HepG2 (cell line): Measurements from ENCODE around the gene SLC9A1. TPM values are rescaled to one million over a fixed set of nuclear protein-coding genes. Genes with fewer than 3 reads are reported as not detected.

Source experiments
- ATAC-seq: fragments of 200-7000 bp; cut with Tn5 transposase; 3 replicates; pipeline ENCODE4 v1.9.1; 2020; ENCODE audit warnings: mild to moderate bottlenecking, moderate library complexity
- BruUV-seq: library from RNA; stranded (reverse); fragments of 400-500 nt; replicated peaks from 2 replicates; lab custom pipeline; 2021; lab: Mats Ljungman, UMichigan
- CTCF ChIA-PET: fragments of 300-600 bp; formaldehyde crosslinking; extraction: SDS; loops from one replicate; lab custom pipeline; 2021; ENCODE audit warnings: low total read pairs, inconsistent platforms, low intra/inter-chr PET ratio; lab: Yijun Ruan, JAX
- POLR2A ChIA-PET: fragments of 350-600 bp; sonication (Branson Sonifier 250); formaldehyde crosslinking; loops from one replicate; lab custom pipeline; 2020; ENCODE audit warnings: antibody characterized with exemption, inconsistent platforms; lab: Yijun Ruan, JAX
- DNase-seq: peaks from one replicate; pipeline ENCODE4 v3.0.0-alpha.2; 2015; ENCODE audit warnings: low spot score
- FAIRE-seq: peaks from 3 replicates; lab custom pipeline; 2011; peaks lifted over from hg19 to GRCh38; lab: Jason Lieb, UNC
- H2AFZ ChIP-seq: one replicate; pipeline ENCODE4 v1.6.1; 2011; ENCODE audit warnings: low read length, inconsistent platforms
- H3K27ac ChIP-seq: fragments of 300-600 bp; 3 replicates; pipeline ENCODE4 v1.8.0; 2011; ENCODE audit warnings: mixed run types, mild to moderate bottlenecking, mixed read lengths, low read length, inconsistent platforms; ENCODE audit not compliant: insufficient read depth; ENCODE audit errors: extremely low read length
- H3K27me3 ChIP-seq, 2 experiments: fragments of 200-600 bp in 1 of 2; 2 replicates in 1 of 2; 3 replicates in 1 of 2; pipeline versions ENCODE4 v1.6.0 to v1.8.0; 2011; ENCODE audit warnings: low read length in 2 of 2, mild to moderate bottlenecking in 2 of 2, moderate library complexity in 2 of 2, inconsistent platforms in 1 of 2; ENCODE audit not compliant: insufficient read depth in 2 of 2, control insufficient read depth in 1 of 2
- H3K36me3 ChIP-seq, 2 experiments: fragments of 200-600 bp in 1 of 2; replicated peaks in 1 of 2; 2 replicates in 1 of 2; 3 replicates in 1 of 2; pipeline versions ENCODE4 v1.5.1 to v1.8.0; 2011; ENCODE audit warnings: low read length in 2 of 2, inconsistent platforms in 1 of 2; ENCODE audit not compliant: insufficient read depth in 2 of 2, control insufficient read depth in 1 of 2
- H3K4me1 ChIP-seq: 2 replicates; pipeline ENCODE4 v1.5.1; 2012; ENCODE audit warnings: low read length, inconsistent platforms; ENCODE audit not compliant: insufficient read depth
- H3K4me2 ChIP-seq: 2 replicates; pipeline ENCODE4 v1.6.0; 2011; ENCODE audit warnings: low read depth, low read length, inconsistent platforms
- H3K4me3 ChIP-seq, 3 experiments: fragments of 200-600 bp in 1 of 3; sonication (generic), shearing (Covaris generic) in 1 of 3; replicated peaks in 1 of 3; 2 replicates each; pipeline ENCODE4 v1.5.1; 2011 to 2016; ENCODE audit warnings: low read length in 3 of 3, inconsistent platforms in 2 of 3, low read depth in 2 of 3, mild to moderate bottlenecking in 2 of 3, control low read depth in 1 of 3, mixed read lengths in 1 of 3; ENCODE audit not compliant: insufficient read depth in 1 of 3
- H3K79me2 ChIP-seq: one replicate; pipeline ENCODE4 v1.6.1; 2011; ENCODE audit warnings: low read length, inconsistent platforms; ENCODE audit not compliant: insufficient read depth
- H3K9ac ChIP-seq: 2 replicates; pipeline ENCODE4 v1.6.0; 2011; ENCODE audit warnings: mild to moderate bottlenecking, low read depth, low read length, inconsistent platforms; ENCODE audit not compliant: insufficient read depth
- H3K9me3 ChIP-seq: 2 replicates; pipeline ENCODE4 v1.5.1; 2012; ENCODE audit warnings: mild to moderate bottlenecking, low read length
- H4K20me1 ChIP-seq: 2 replicates; pipeline ENCODE4 v1.6.0; 2011; ENCODE audit warnings: inconsistent platforms, mild to moderate bottlenecking, low read length, moderate library complexity; ENCODE audit not compliant: insufficient read depth
- HDAC2 ChIP-seq: sonication (generic); formaldehyde crosslinking; IDR thresholded peaks from 2 replicates; pipeline ENCODE4 v1.4.0; 2020; ENCODE audit warnings: missing genetic modification reagents
- HNF4A ChIP-seq: sonication (generic); formaldehyde crosslinking; IDR thresholded peaks from 2 replicates; pipeline ENCODE4 v1.4.0; 2020; ENCODE audit warnings: missing genetic modification reagents
- IKZF1 ChIP-seq: fragments of 450-650 bp; IDR thresholded peaks from 2 replicates; pipeline ENCODE4 v1.7.1; 2016
- NR2C2 ChIP-seq: sonication (generic); formaldehyde crosslinking; IDR thresholded peaks from 2 replicates; pipeline ENCODE4 v1.4.0; 2020; ENCODE audit warnings: missing genetic modification reagents, mild to moderate bottlenecking, moderate library complexity, borderline replicate concordance
- RFXAP ChIP-seq: sonication (generic); formaldehyde crosslinking; IDR thresholded peaks from 2 replicates; pipeline ENCODE4 v1.4.0; 2020; ENCODE audit warnings: missing genetic modification reagents, borderline replicate concordance
- XBP1 ChIP-seq: sonication (generic); formaldehyde crosslinking; IDR thresholded peaks from 2 replicates; pipeline ENCODE4 v1.5.0; 2020; ENCODE audit warnings: missing genetic modification reagents
- ZNF501 ChIP-seq: sonication (generic); formaldehyde crosslinking; IDR thresholded peaks from 2 replicates; pipeline ENCODE4 v1.5.1; 2020; ENCODE audit warnings: mild to moderate bottlenecking, moderate library complexity, missing genetic modification reagents
- ZNF562 ChIP-seq: sonication (generic); formaldehyde crosslinking; IDR thresholded peaks from 2 replicates; pipeline ENCODE4 v1.8.0; 2022; ENCODE audit warnings: missing genetic modification reagents, borderline replicate concordance
- ZNF768 ChIP-seq: sonication (generic); formaldehyde crosslinking; IDR thresholded peaks from 2 replicates; pipeline ENCODE4 v1.4.0; 2020; ENCODE audit warnings: missing genetic modification reagents
- WGBS: methylation state at CpG from one replicate; pipeline ENCODE4 v1.1.6; 2017; ENCODE audit warnings: low lambda C conversion rate; 5-methylcytosine and 5-hydroxymethylcytosine counted together
- in situ Hi-C: cut with HindIII; loops from 2 replicates; pipeline ENCODE4 v1.10.0; 2017; ENCODE audit warnings: low pct_unique_long_range_greater_than_20kb; ENCODE audit not compliant: extremely low pct_ligation_motif_present
- intact Hi-C: fragments of 100-400 bp; cut with micrococcal nuclease; formaldehyde crosslinking; loops from one replicate; pipeline ENCODE4 v1.10.0; 2022; ENCODE audit not compliant: unreplicated experiment
- polyA plus RNA-seq, 8 experiments: library from polyadenylated mRNA; depleted of rRNA in 3 of 8; stranded (reverse) in 7 of 8; unstranded in 1 of 8; fragments of >200 nt; fragmentation: Illumina TruSeq in 4 of 8; extraction: Trizol in 4 of 8; gene quantifications; 2 replicates each; pipeline versions ENCODE4 v1.2.1 to v1.2.3, GENCODE V29; 2011 to 2016; ENCODE audit warnings: low read depth in 4 of 8, missing spikeins in 1 of 8, mixed read lengths in 1 of 8; ENCODE audit not compliant: insufficient read depth in 1 of 8
- total RNA-seq, 5 experiments: library from RNA; depleted of rRNA; stranded (reverse); fragments of >200 nt; fragmentation: Illumina TruSeq; extraction: Trizol; gene quantifications; 2 replicates each; pipeline ENCODE4 v1.2.3, GENCODE V29; 2016; ENCODE audit warnings: low read depth in 1 of 5

SLC9A1 gene
- total and polyA plus RNA-seq, 2 of the 13 experiments (the other 11 are each of a cell fraction or from before 2014, with no cell fraction given): 1.4 to 2.9 TPM

GRCh38 chr1:27147842-27148518 lies 6.9 kb downstream of the SLC9A1 start:
- Histone ChIP-seq H3K4me1 (peaks cover 27% of the 10 kb centered on the region), H3K4me2 (no peak overlapping the region), H2AFZ (no peak overlapping the region), H3K27me3 (no peaks in the 10 kb centered on the region), H3K27ac (no peak overlapping the region), H3K79me2 (no peaks in the 10 kb centered on the region), H3K36me3 (no peaks in the 10 kb centered on the region), H3K9ac (no peak overlapping the region), H4K20me1 (no peaks in the 10 kb centered on the region), H3K9me3 (no peaks in the 10 kb centered on the region), H3K4me3 (no peak overlapping the region)
- POLR2A ChIA-PET: no interaction called here
- DNase-seq: no peak
- no TSS peak for BruUV-seq
- CTCF ChIA-PET: no interaction called here
- 95% methylated on average over 1 of the region's 1 CpG for WGBS
- in situ Hi-C loops (no loop called here), intact Hi-C loops (no loop called here)
- TF ChIP-seq RFXAP (CRISPR knock-in tag) (no peak), ZNF768 (CRISPR knock-in tag) (peak; percentile 27; the same call in 1 of the 2 replicates)
- FAIRE-seq: no peak
- ATAC-seq: no peak

- intact Hi-C loops (no loop called here), in situ Hi-C loops (no loop called here)
- POLR2A ChIA-PET: interaction anchor here (7.4 kb wide), 1 partner anchor 8 kb away, joined by 40 read pairs; the partner anchor contains the start of gene SLC9A1
- no peaks in the 10 kb centered on the region for H3K27me3 ChIP-seq
- no peak overlapping the region for H3K4me2 ChIP-seq
- H3K9ac ChIP-seq: no peak overlapping the region
- no peak for FAIRE-seq
- no peaks in the 10 kb centered on the region for H3K9me3 ChIP-seq
- no peaks in the 10 kb centered on the region for H3K36me3 ChIP-seq
- ATAC-seq: no peak
- H4K20me1 ChIP-seq: no peaks in the 10 kb centered on the region
- no peaks in the 10 kb centered on the region for H3K79me2 ChIP-seq
- CTCF ChIA-PET: no interaction called here
- H3K4me3 ChIP-seq: no peak overlapping the region
- H2AFZ ChIP-seq: no peak overlapping the region
- no peak for TF ChIP-seq XBP1
- TF ChIP-seq HDAC2: no peak
- TF ChIP-seq IKZF1: no peak
- no peak for TF ChIP-seq ZNF562
- TF ChIP-seq NR2C2: no peak
- no peak for TF ChIP-seq HNF4A (CRISPR knock-in tag)
- TF ChIP-seq ZNF501: no peak
- no peak for DNase-seq
- H3K27ac ChIP-seq: no peak overlapping the region
- 90% methylated on average over 7 of the region's 7 CpGs for WGBS
- BruUV-seq: no TSS peak
- peaks cover 10% of the 10 kb centered on the region for H3K4me1 ChIP-seq
Measured at GRCh38 chr1:27145934-27146354, 9.0 kb downstream of the SLC9A1 start.
